H1 (cell line): Measurements from ENCODE around the gene PAPSS2. TPM values are rescaled to one million over a fixed set of nuclear protein-coding genes. Genes with fewer than 3 reads are reported as not detected.

Experiments used
- CTCF ChIA-PET: fragments of 300-600 bp; sonication (Branson Sonifier 250); formaldehyde crosslinking; loops from one replicate; lab custom pipeline; 2021; ENCODE audit not compliant: partially characterized antibody; lab: Charles Lee
- POLR2A ChIA-PET: fragments of 300-600 bp; sonication (Branson Sonifier 250); formaldehyde crosslinking; loops from one replicate; lab custom pipeline; 2021; ENCODE audit warnings: inconsistent platforms; ENCODE audit not compliant: partially characterized antibody; lab: Charles Lee
- DNase-seq, 2 experiments: peaks; one replicate each; pipeline versions ENCODE4 v3.0.0 to v3.0.0-alpha.2; 2010 to 2022; ENCODE audit warnings: low spot score in 2 of 2, low read depth in 1 of 2, mixed read lengths in 1 of 2
- FAIRE-seq: peaks from 2 replicates; lab custom pipeline; 2011; peaks lifted over from hg19 to GRCh38; lab: Jason Lieb, UNC
- H2AFZ ChIP-seq: 2 replicates; pipeline ENCODE4 v1.8.1; 2012; ENCODE audit warnings: low read length, inconsistent platforms
- H2AK5ac ChIP-seq: 2 replicates; pipeline ENCODE4 v1.6.1; 2013; ENCODE audit warnings: low read depth, low read length
- H2BK120ac ChIP-seq: replicated peaks from 2 replicates; pipeline ENCODE3; 2013; ENCODE audit warnings: low read depth, low read length, inconsistent platforms
- H2BK12ac ChIP-seq: 2 replicates; pipeline ENCODE4 v1.6.1; 2013; ENCODE audit warnings: low read depth, low read length
- H2BK15ac ChIP-seq: 2 replicates; pipeline ENCODE4 v1.6.1; 2013; ENCODE audit warnings: low read length
- H2BK20ac ChIP-seq: 2 replicates; pipeline ENCODE4 v1.6.1; 2013; ENCODE audit warnings: low read length
- H2BK5ac ChIP-seq: 2 replicates; pipeline ENCODE4 v1.6.1; 2013; ENCODE audit warnings: low read depth, low read length
- H3K14ac ChIP-seq: 2 replicates; pipeline ENCODE4 v1.6.1; 2013; ENCODE audit warnings: inconsistent platforms; ENCODE audit not compliant: insufficient read length
- H3K18ac ChIP-seq: 2 replicates; pipeline ENCODE4 v1.6.1; 2013; ENCODE audit warnings: low read length; ENCODE audit errors: extremely low read depth
- H3K23ac ChIP-seq: 2 replicates; pipeline ENCODE4 v1.6.1; 2013; ENCODE audit warnings: inconsistent platforms; ENCODE audit not compliant: insufficient read length
- H3K23me2 ChIP-seq: 2 replicates; pipeline ENCODE4 v1.6.1; 2013; ENCODE audit warnings: low read depth, low read length
- H3K27ac ChIP-seq: 2 replicates; pipeline ENCODE4 v1.6.1; 2011; ENCODE audit warnings: low read depth, low read length, inconsistent platforms
- H3K27me3 ChIP-seq, 4 experiments: replicated peaks in 1 of 4; 1 replicate in 1 of 4; 2 replicates in 3 of 4; pipeline versions ENCODE4 v1.6.1 to v1.8.1; 2011 to 2013; ENCODE audit warnings: low read length in 3 of 4, mild to moderate bottlenecking in 3 of 4, inconsistent platforms in 2 of 4, mixed read lengths in 2 of 4, moderate library complexity in 1 of 4; ENCODE audit not compliant: control insufficient read depth in 3 of 4, insufficient read depth in 3 of 4; ENCODE audit errors: extremely low read depth in 1 of 4
- H3K36me3 ChIP-seq, 4 experiments: 2 replicates each; pipeline versions ENCODE4 v1.6.1 to v1.8.1; 2011 to 2013; ENCODE audit warnings: mild to moderate bottlenecking in 4 of 4, low read length in 3 of 4, moderate library complexity in 2 of 4, control low read depth in 1 of 4, inconsistent platforms in 1 of 4; ENCODE audit not compliant: insufficient read depth in 4 of 4, control insufficient read depth in 2 of 4
- H3K4ac ChIP-seq: replicated peaks from 2 replicates; pipeline ENCODE3; 2013; ENCODE audit warnings: low read length, low read depth, mixed read lengths, inconsistent platforms; ENCODE audit not compliant: insufficient read length
- H3K4me1 ChIP-seq, 4 experiments: replicated peaks in 1 of 4; 1 replicate in 1 of 4; 2 replicates in 3 of 4; pipeline versions ENCODE4 v1.6.1 to v1.8.1; 2011 to 2013; ENCODE audit warnings: low read length in 3 of 4, inconsistent platforms in 2 of 4, mixed read lengths in 1 of 4; ENCODE audit not compliant: insufficient read depth in 4 of 4, control insufficient read depth in 3 of 4
- H3K4me2 ChIP-seq, 2 experiments: 2 replicates each; pipeline versions ENCODE4 v1.6.1 to v1.8.1; 2011 to 2013; ENCODE audit warnings: low read depth in 2 of 2, low read length in 2 of 2, control low read depth in 1 of 2, inconsistent platforms in 1 of 2, mild to moderate bottlenecking in 1 of 2; ENCODE audit not compliant: insufficient read depth in 1 of 2
- H3K4me3 ChIP-seq, 4 experiments: fragments of 200-600, 300-600 bp in 1 of 4; sonication (generic), shearing (Covaris generic), sonication (Bioruptor Twin) in 1 of 4; 2 replicates each; pipeline versions ENCODE4 v1.5.1 to v1.8.1; 2011 to 2016; ENCODE audit warnings: low read length in 4 of 4, low read depth in 3 of 4, control low read depth in 2 of 4, inconsistent platforms in 2 of 4, mild to moderate bottlenecking in 2 of 4, mixed read lengths in 1 of 4, moderate library complexity in 1 of 4; ENCODE audit not compliant: insufficient read depth in 2 of 4; ENCODE audit errors: extremely low read depth in 1 of 4
- H3K56ac ChIP-seq: replicated peaks from 2 replicates; pipeline ENCODE3; 2013; ENCODE audit warnings: low read depth, mild to moderate bottlenecking, mixed read lengths, low read length, inconsistent platforms; ENCODE audit not compliant: insufficient read length
- H3K79me1 ChIP-seq: 2 replicates; pipeline ENCODE4 v1.6.1; 2013; ENCODE audit warnings: low read depth, low read length, control low read depth
- H3K79me2 ChIP-seq, 2 experiments: 2 replicates each; pipeline versions ENCODE4 v1.6.1 to v1.8.1; 2012 to 2013; ENCODE audit warnings: low read length in 2 of 2, mild to moderate bottlenecking in 2 of 2, inconsistent platforms in 1 of 2; ENCODE audit not compliant: insufficient read depth in 2 of 2, control insufficient read depth in 1 of 2
- H3K9ac ChIP-seq, 4 experiments: replicated peaks in 1 of 4; 1 replicate in 1 of 4; 2 replicates in 3 of 4; pipeline versions ENCODE4 v1.6.1 to v1.8.1; 2011 to 2013; ENCODE audit warnings: low read depth in 3 of 4, low read length in 3 of 4, control low read depth in 2 of 4, mild to moderate bottlenecking in 2 of 4, moderate library complexity in 2 of 4, inconsistent platforms in 1 of 4; ENCODE audit errors: extremely low read depth in 1 of 4
- H3K9me3 ChIP-seq, 2 experiments: 2 replicates each; pipeline versions ENCODE4 v1.6.1 to v1.8.1; 2012 to 2013; ENCODE audit warnings: mild to moderate bottlenecking in 2 of 2, moderate library complexity in 2 of 2, control low read depth in 1 of 2, inconsistent platforms in 1 of 2, low read depth in 1 of 2, low read length in 1 of 2, mixed read lengths in 1 of 2; ENCODE audit not compliant: insufficient read depth in 2 of 2
- H4K20me1 ChIP-seq, 2 experiments: replicated peaks in 1 of 2; 2 replicates each; pipeline versions ENCODE3 to v1.8.1; 2011 to 2013; ENCODE audit warnings: inconsistent platforms in 2 of 2, low read length in 2 of 2, mild to moderate bottlenecking in 1 of 2; ENCODE audit not compliant: insufficient read depth in 2 of 2, control insufficient read depth in 1 of 2
- H4K5ac ChIP-seq: 2 replicates; pipeline ENCODE4 v1.6.1; 2013; ENCODE audit warnings: low read length, low read depth, mixed read lengths, inconsistent platforms; ENCODE audit not compliant: insufficient read length
- H4K8ac ChIP-seq: 2 replicates; pipeline ENCODE4 v1.8.0; 2013; ENCODE audit warnings: mild to moderate bottlenecking, moderate library complexity, low read length, inconsistent platforms; ENCODE audit not compliant: insufficient read depth; ENCODE audit errors: extremely low read depth
- H4K91ac ChIP-seq: replicated peaks from 2 replicates; pipeline ENCODE3; 2013; ENCODE audit warnings: low read length, mixed read lengths, inconsistent platforms; ENCODE audit not compliant: insufficient read length
- GTF2F1 ChIP-seq: IDR thresholded peaks from 2 replicates; pipeline ENCODE4 v1.6.1; 2012; ENCODE audit warnings: low read depth, low read length, improper control_type of control experiment, borderline replicate concordance
- HDAC2 ChIP-seq, 2 experiments: fragments of 300-600 bp in 1 of 2; sonication (generic) in 1 of 2; IDR thresholded peaks; 2 replicates each; pipeline ENCODE4 v1.6.1; 2011 to 2012; ENCODE audit warnings: low read depth in 2 of 2, low read length in 2 of 2, mild to moderate bottlenecking in 2 of 2, moderate library complexity in 2 of 2, borderline replicate concordance in 1 of 2, inconsistent platforms in 1 of 2
- KDM5A ChIP-seq: fragments of 200-600 bp; IDR thresholded peaks from 2 replicates; pipeline ENCODE4 v1.7.1; 2012; ENCODE audit warnings: mild to moderate bottlenecking, low read length, inconsistent platforms, mixed read lengths
- PHF8 ChIP-seq: fragments of 200-600 bp; sonication (generic); conservative IDR thresholded peaks from 2 replicates; pipeline ENCODE4 v1.7.1; 2012; ENCODE audit warnings: low read depth, mild to moderate bottlenecking, inconsistent platforms, low read length, moderate library complexity
- POLR2A ChIP-seq, 2 experiments: IDR thresholded peaks; 1 replicate in 1 of 2; 2 replicates in 1 of 2; pipeline ENCODE4 v1.6.1; 2011; ENCODE audit warnings: low read depth in 2 of 2, low read length in 2 of 2, mild to moderate bottlenecking in 2 of 2; ENCODE audit errors: control extremely low read depth in 1 of 2
- RNF2 ChIP-seq: fragments of 200-900, 300-1000 bp; sonication (generic); IDR thresholded peaks from 2 replicates; pipeline ENCODE4 v1.7.1; 2016; ENCODE audit warnings: borderline replicate concordance, low read depth, mild to moderate bottlenecking, antibody characterized with exemption, low read length; ENCODE audit not compliant: poor library complexity, severe bottlenecking; ENCODE audit errors: missing control alignments
- RXRA ChIP-seq: IDR thresholded peaks from 2 replicates; pipeline ENCODE4 v1.6.1; 2011; ENCODE audit warnings: low read depth, mild to moderate bottlenecking, low read length, moderate library complexity; ENCODE audit not compliant: insufficient read depth
- WGBS, 2 experiments: shearing (Covaris generic) in 1 of 2; methylation state at CpG; one replicate each; pipeline versions ENCODE4 v1.1.6 to v1.1.7; 2013 to 2015; ENCODE audit warnings: low lambda C conversion rate in 2 of 2, mixed read lengths in 2 of 2, inconsistent platforms in 1 of 2, low coverage in 1 of 2, missing lambda C conversion rate in 1 of 2; ENCODE audit not compliant: insufficient replicate concordance in 2 of 2, insufficient coverage in 1 of 2, insufficient read length in 1 of 2; ENCODE audit errors: extremely low coverage in 1 of 2, missing lambda C conversion rate in 1 of 2; 5-methylcytosine and 5-hydroxymethylcytosine counted together
- polyA plus RNA-seq, 7 experiments: library from polyadenylated mRNA; depleted of rRNA in 3 of 7; stranded (reverse) in 5 of 7; unstranded in 2 of 7; fragments of >200 nt in 5 of 7; fragments of 200-250 nt in 2 of 7; gene quantifications; 1 replicate in 5 of 7; 2 replicates in 1 of 7; 4 replicates in 1 of 7; pipeline versions ENCODE4 v1.2.1 to v1.2.3, GENCODE V29; 2011 to 2013; ENCODE audit warnings: missing spikeins in 2 of 7, mixed read lengths in 2 of 7
- total RNA-seq: library from RNA; stranded (reverse); fragmentation: NEBNext Ultra II Directional; extraction: Animal tissue kit (Norgen Biotek cat#: 25700); gene quantifications from 2 replicates; pipeline ENCODE4 v1.2.1, GENCODE V29; 2021

Gene PAPSS2
- total and polyA plus RNA-seq, 2 of the 8 experiments (the other 6 are each of a cell fraction or from before 2014, with no cell fraction given): 7.6 to 20.2 TPM

DNA sequence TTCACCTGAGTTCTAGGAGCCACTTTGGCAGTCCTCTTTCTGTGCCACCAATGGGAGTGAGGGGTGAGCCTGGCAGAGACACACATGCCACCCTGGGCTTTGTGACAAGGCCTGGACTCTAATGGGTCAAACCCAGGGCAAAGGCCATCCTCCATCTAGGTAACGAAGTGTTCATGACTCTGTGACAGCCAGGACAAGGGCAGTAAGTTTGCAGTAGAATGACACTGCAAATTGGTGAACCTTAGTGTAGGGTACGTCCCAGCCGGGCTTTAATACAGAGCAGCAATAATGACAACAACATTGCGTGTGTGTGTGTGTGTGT is 43.3 kb downstream of the PAPSS2 start:
- H3K79me1 ChIP-seq: no peaks in the 10 kb centered on the region
- no peaks in the 10 kb centered on the region for H3K79me2 ChIP-seq
- no peak overlapping the region; the same call in 1 of the 2 replicates for H2BK5ac ChIP-seq
- H3K4me1 ChIP-seq: no peaks in the 10 kb centered on the region
- no peak overlapping the region for H3K4me2 ChIP-seq
- no peak overlapping the region for H2BK120ac ChIP-seq
- H4K8ac ChIP-seq: no peak overlapping the region; the same call in 1 of the 2 replicates
- DNase-seq (no peak), FAIRE-seq (no peak)
- H2BK12ac ChIP-seq: no peak overlapping the region
- H4K20me1 ChIP-seq: no peaks in the 10 kb centered on the region
- H3K23ac ChIP-seq: no peak overlapping the region
- no peaks in the 10 kb centered on the region; a peak in 1 of 8 replicates for H3K36me3 ChIP-seq
- no peak overlapping the region for H3K27ac ChIP-seq
- H4K5ac ChIP-seq: no peak overlapping the region
- no peak overlapping the region for H3K18ac ChIP-seq
- H3K9me3 ChIP-seq: no peaks in the 10 kb centered on the region
- H3K14ac ChIP-seq: no peak overlapping the region
- no peaks in the 10 kb centered on the region for H3K27me3 ChIP-seq
- WGBS, 2 experiments: 83% methylated on average over 4 of the region's 4 CpGs; no CpG with 5 or more reads in 1 of the 2 experiments
- H3K56ac ChIP-seq: no peak overlapping the region
- H4K91ac ChIP-seq: no peak overlapping the region
- POLR2A ChIA-PET: interaction anchor here (1.1 kb wide), 1 partner anchor 19 kb away, joined by 3 read pairs; no protein-coding TSS in a partner anchor
- H3K9ac ChIP-seq: no peak overlapping the region
- H2AK5ac ChIP-seq: no peak overlapping the region
- no peak overlapping the region for H2AFZ ChIP-seq
- CTCF ChIA-PET: no interaction called here
- TF ChIP-seq GTF2F1 (no peak), KDM5A (no peak), RNF2 (no peak), PHF8 (no peak), RXRA (no peak), POLR2A (IDR thresholded peaks at IDR 0.05; ENCODE audit: control extremely low read depth in 1 of 2, low read depth in 2 of 2, low read length in 2 of 2) (no peak), HDAC2 (IDR thresholded peaks at IDR 0.05; ENCODE audit: borderline replicate concordance in 1 of 2, low read depth in 2 of 2, low read length in 2 of 2) (no peak)
- H3K4me3 ChIP-seq: no peak overlapping the region
- no peaks in the 10 kb centered on the region for H3K23me2 ChIP-seq
- no peak overlapping the region for H3K4ac ChIP-seq
- H2BK15ac ChIP-seq: no peak overlapping the region
- H2BK20ac ChIP-seq: no peak overlapping the region
